ENCODE measurements around the gene TRIM17.

The TRIM17 gene, protein sequence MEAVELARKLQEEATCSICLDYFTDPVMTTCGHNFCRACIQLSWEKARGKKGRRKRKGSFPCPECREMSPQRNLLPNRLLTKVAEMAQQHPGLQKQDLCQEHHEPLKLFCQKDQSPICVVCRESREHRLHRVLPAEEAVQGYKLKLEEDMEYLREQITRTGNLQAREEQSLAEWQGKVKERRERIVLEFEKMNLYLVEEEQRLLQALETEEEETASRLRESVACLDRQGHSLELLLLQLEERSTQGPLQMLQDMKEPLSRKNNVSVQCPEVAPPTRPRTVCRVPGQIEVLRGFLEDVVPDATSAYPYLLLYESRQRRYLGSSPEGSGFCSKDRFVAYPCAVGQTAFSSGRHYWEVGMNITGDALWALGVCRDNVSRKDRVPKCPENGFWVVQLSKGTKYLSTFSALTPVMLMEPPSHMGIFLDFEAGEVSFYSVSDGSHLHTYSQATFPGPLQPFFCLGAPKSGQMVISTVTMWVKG

DNA sequence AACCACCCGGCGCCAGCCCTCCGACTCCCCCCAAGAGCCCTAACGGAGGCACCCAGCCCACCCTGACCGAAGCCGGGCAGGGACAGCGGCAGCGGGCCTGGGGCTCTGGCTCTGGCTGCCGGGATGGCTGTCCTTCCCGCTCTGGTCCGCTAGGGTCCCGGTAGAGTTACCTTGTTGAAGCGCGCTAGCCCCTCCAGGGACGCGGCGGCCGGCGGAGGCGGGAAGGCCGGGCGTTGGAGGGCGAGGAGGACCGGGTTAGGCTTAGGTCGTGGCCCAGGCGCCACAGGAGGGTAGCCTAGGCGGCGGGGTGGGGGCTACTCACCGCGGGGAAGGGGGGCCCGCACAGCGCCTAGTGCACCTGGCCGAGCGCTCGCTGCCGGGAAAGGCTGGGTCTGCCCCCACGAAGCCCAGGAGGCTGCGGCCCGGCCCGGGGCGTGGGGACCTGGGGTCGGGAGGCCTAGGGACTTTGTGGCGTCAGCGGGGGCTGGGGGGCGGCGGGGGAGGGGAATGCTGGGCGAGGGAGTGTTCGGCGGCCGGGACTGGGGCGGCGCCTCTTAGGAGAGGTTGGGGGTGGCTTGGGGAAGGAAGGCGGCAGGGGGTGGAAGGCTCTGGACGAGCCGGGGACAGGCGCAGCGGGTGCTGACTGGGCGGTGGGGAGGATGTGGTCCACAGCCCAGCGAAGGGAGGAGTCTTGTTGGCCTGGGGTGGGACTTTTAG is at the start of gene TRIM17:
Gene TRIM17 (minus strand): TSS at position 645 of the 717 bp plus-strand sequence. CDS start 1,789 bp downstream, outside the sequence.
- DNase-seq = no peak

DNA sequence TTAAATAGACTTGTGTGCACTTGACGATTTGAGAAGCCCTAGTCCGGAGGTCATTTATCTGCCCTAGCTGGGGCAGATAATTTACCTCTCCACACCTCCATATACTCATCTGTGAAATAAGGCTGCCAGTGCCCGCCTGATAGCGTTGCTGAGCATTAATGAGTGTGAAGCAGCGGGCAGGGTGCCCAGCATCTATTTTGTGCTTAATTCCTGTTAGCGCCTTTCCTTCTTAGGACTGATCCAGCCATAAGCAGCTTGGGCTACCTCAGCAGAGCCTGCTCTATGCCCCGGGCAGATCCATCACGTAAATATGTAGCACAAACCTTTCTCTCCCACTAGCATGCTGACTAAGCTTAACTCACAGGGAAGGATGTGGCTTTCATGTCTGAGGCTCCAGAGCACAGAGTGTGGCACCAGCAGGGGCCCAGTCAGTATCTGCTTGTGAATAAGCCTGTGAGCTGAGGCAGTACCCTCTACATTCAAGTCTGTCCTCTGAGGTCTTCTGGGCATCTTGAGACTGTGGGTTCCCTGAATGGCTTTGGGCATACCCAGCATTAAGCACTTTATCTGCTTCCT is 49.0 kb upstream of the TRIM17 start:
- no peak for DNase-seq

DNA sequence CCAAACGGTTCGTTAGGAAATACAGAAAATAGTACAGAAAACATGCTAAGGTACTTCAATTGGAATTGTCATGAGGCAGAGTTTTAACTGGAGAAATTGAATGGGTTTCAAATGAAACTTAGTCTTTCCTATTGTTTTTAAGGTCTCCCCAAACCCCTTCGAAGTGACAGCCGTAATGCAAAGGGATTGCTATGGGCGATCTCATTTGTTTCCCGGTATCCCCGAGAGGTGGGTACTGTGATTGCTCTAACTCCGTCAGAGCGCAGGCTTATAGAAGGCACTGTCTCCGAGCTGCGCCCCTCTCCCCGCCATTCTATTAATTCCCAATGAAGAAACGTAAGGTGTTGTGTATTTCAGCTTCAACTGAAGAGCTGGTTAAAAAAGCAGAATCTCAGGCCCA is 48.5 kb upstream of the TRIM17 start:
- no peak for DNase-seq

DNA sequence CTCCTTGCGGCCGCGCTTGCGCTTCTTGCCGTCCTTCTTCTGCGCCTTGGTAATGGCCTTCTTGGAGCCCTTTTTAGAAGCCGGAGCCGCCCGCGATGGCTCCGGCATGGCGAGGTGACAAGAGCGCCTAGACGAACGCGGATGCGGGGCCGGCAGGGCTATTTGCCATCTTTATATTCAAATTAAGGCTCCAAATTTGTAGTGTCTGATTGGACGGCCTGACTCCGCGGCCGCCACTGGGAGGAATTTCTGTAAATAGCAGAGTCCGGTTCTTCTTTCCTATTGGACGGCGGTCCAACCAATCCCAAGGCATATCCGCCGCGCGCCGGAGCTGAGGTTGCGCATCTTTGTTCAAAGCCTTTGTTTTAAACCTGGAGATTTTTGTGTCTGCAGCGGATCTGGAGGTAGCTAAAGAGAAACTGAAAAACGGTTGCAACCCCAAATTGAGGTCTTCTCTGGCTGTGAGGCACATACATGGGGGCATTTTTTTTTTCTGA is 47.9 kb upstream of the TRIM17 start:
- peak; percentile 54 for DNase-seq

DNA sequence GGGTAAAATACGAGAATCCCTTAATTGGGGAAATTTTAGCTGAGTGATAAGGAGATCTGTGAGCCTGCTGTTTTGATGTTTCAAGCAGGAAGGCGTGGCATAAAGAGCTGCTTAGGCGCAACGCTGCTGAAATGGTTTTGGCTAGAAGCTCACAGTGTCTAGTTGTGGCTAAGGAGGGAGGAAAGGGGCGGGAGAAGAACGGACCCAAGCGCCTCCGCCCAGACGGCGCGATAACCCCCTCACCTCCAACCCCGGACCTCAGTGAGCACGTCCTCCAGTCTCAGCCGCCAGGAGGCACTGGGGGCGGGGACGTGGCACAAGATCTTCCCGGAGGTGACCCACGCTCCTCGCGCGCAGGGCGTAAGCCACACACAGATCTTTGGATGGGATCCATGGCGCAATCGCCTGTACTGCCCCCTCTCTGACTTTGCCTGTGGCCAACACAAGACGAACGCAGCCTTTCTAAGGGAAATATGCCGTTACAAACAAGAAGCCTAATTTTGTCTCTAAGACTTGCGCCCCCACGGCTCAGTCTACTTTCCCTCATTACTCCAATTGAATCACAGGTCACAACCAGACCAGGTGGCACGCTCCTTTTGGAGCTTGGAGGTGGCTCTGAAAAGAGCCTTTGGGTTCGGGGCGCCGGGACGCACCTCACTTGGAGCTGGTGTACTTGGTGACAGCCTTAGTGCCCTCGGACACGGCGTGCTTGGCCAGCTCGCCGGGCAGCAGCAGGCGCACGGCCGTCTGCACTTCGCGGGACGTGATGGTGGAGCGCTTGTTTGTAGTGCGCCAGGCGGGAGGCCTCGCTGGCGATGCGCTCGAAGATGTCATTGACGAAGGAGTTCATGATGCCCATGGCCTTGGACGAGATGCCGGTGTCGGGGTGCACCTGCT is 47.1 kb upstream of the TRIM17 start:
- DNase-seq = no peak

DNA sequence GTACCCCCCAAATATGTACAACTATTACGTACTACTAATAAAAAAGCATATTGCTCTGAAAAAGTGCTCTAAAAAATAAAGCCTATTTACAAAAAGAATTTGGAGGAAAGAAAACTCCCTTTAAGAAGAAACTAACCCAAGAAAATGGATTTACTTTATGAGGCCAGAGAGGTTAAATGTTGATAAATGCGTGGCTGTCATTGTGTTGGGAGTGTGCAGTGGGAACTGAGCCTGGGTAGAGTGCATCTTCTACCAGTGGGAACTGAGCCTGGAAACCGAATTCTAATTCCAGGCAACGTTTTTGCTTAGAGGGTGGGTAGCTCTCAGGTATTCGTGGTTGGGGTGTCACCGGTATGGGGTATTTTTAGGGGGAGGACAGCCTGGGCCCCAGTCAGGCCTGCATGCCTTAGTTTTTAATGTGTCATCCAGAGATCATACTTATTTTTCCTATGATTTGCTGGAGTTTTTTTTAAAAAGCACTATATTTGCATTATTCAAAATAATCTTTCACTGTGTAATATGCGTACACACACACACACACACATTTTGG is 46.4 kb upstream of the TRIM17 start:
- DNase-seq = no peak

DNA sequence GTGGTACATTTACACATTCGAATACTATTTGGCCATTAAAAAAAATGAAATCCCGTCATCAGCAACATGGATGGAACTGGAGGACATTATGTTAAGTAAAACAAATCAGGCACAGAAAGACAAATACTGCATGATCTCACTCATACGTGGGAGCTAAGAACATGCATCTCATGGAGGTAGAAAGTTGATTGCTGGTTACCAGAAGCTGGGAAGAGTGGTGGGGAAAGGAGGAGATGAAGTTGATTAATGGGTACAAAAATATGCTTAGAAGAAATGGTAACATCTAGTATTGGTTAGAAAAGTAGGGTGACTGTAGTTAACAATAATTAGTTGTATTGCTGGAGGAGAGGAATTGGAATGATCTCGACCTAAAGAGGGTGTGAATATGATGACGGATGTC is 45.9 kb upstream of the TRIM17 start:
- DNase-seq = no peak

DNA sequence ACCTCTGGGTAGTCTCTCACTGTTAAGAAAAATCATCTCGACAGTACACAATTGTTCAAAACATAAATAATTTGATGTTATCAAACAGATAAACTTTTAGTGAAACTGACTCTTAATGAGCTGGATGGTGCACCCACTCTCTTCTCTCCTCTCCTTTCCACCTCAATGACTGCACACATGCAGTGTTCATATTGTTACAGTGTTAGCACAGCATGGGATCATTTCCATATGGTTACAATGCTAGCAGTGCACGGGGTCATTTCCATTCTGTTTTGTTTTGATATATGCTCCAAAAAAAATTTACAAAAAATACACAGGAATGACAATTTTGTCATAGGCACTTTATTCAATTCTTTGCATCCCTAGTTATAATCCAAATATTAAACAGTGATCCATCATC is 44.2 kb upstream of the TRIM17 start:
- no peak for DNase-seq

DNA sequence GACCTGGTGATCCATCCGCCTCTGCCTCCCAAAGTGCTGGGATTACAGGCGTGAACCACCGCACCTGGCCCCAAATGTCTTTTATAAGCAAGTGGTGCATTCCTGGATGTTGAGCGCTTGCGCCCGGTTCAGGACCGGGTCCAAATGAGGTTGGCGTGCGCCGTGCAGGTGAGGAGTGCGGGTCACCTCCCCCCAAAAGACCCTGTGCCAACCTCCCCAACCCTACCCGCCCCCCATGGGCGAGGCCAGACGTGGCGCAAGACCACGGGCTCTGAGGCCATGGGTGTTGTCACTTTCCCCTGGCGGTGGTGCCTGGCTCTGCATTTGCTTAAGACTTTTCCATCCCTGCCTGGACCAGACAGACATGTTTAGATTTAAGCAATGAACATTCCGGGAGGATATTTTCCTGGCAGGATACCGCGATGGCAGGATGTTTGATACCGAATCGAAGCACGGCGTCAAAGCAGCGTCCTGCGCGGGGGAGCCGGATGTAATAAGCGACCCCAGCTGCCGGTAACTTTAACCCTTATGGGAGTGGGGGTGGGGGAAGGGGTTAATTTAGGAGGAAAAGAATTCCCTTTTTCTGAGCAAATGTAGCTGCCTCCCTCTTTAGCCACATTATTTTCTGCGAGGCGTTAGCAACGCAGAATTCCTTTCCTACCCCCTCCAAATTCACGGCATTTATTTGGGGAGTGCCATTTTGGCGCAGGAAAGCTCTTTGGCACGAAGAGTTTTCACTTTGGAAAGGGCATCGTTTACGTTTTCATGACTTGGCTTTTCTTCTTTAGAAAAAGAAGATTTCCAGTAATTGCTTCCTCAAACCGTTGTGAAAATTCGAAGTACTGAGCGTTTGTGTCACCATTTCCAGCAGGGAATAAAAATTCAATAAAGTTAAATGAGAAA is 42.7 kb upstream of the TRIM17 start:
- DNase-seq = peak; percentile 69

DNA sequence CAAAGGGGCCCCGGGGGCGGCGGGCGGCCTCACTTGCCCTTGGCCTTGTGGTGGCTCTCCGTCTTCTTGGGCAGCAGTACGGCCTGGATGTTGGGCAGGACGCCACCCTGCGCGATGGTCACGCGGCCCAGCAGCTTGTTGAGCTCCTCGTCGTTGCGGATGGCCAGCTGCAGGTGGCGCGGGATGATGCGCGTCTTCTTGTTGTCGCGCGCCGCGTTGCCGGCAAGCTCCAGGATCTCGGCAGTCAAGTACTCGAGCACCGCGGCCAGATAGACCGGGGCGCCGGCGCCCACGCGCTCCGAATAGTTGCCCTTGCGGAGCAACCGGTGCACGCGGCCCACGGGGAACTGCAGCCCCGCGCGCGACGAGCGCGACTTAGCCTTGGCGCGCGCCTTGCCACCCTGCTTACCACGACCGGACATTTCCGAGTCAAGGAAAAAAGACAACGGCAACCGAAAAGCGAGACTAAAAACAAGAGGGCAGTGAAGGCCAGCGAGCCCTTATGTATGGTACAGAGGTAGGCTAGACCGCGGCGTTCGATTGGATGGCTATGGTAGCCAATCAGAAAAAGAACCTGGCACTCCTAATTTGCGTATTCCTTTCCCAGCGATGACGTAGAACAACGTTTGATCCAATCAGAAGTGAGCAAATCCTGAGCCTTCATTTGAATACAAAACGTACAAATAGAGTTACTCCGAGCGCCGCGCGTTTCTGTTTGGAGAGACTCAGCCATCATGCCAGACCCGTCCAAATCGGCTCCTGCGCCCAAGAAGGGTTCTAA is 40.9 kb upstream of the TRIM17 start:
- DNase-seq = peak; percentile 98

DNA sequence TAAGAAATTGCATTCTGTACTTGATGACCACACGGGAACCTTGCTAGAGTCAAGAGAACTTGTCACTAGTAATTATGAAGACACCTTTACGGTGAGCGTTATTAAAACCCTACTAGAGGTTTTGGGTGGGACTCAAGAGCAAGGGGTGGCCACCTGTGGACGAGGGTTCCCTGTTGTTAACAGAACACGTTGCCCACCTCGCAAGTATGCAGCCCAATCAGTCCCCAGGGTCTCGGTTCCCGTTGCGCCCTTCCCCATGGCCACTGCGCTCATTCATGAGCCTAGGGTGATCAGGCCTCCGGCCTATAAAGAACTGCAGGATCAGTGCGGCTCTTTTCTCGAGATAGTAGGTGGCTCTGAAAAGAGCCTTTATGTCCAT is 40.3 kb upstream of the TRIM17 start:
- DNase-seq = no peak

DNA sequence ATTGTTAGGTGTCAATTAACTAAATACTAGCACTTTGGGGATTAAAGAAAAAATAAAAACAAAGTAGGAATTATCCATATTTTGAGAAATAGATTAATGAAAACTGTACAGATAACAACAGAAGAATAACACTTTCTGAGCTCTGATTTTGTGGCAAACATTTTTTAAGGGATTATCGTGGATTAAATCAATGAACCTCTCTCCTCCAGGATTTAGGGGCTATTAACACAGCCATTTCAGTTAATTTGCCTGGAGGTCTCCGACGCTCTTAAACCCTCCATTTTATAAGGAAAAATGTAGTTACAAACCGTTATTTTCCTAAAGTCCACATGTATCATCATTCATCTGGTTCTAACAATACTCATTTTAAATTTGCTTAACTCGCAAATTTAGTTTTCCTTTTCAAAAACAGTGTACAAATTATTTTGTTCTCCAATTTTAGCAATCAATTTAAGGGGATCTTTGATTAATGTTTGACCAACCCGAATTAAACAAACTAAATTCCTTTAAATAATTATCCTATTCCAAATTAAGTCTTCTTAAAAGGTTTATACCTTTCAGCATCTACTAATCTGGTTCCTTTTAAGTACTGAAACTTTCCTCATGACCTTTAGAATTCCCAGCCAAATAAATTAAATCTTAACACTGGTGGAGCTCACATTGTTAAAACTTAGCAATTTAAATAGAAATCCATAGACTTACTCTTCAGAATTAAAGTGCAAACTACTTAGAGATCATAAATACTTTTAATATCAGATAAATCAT is 39.8 kb upstream of the TRIM17 start:
- DNase-seq = no peak

DNA sequence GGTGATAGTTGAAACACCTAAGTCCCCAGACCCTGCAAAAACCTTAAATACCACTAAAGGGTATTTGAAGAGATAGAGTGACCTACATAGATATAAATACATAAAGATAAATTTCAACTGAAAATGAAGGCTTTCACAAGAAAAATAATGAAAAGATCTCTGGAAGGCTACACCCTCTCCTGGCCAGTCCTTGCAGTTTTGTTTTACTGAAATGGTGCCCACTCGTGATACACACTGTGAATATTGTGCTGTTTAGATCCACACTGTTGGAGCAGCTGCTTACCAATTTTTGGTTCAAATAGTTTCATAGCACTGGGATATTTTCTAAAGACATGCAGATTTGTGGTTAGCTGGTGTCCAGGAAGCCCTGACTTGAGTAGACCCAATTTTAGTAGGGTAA is 39.1 kb upstream of the TRIM17 start:
- DNase-seq = no peak

DNA sequence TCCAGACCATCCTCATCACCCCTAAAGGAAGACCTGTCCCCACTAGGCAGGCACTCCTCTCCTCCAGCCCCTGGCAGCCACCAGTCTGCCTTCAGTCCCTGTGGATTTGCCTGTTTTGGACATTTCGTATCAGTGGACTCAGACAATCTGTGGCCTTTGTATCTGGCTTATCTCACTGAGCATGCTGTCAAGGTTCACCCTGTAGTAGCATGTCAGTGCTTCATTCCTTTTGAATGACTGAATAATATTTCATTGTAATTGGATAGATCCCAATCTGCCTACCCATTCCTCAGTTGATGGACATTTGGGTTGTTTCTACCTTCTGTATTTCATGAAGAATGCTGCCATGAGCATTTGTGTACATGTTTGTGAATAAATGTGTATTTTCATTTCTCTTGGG is 37.6 kb upstream of the TRIM17 start:
- DNase-seq = no peak

DNA sequence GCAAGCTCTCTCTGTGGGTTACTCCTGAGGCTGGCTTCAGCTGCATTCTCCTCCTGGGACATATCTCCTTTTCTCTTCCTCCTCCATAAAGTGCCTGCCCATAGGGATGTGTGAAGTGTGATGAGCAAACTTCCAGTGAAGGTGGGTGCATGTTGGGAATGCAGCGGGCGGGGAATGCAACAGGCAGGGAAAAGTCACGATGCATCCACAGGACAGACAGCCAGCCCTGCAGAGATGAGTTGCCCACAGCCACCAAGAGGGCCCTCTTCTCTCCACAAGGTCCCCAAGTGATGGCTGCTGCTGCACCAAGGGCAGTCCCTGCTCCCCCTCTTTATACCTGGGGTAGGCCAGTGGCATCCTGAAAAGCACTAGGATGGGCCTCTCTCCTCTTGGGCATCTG is 37.0 kb upstream of the TRIM17 start:
- DNase-seq = no peak

DNA sequence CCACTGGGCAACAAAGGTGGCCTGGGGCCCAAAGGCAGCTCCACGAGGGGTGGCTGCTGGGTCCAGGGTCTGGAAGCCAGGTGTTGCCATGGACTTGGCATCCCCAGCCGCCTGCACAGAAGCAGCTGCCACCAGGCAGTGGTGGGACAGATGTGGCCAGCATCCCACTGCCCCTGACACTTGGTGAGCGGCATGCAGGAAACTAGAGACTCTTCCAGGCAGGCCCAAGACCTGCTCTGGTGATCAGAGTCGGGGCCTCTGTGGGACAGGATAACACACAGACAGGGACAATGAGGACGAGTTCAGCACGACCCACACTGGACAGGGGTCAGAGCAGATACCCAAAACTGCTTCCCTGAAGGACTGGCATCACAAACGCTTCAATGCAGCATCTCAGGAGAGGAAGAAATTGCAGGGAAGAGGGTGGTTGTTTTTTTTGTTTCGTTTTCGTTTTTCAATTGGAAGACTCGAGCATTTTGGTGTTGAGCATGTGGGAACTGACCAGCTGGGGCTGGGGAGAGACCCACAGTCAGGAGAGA is 36.4 kb upstream of the TRIM17 start:
- DNase-seq = no peak

DNA sequence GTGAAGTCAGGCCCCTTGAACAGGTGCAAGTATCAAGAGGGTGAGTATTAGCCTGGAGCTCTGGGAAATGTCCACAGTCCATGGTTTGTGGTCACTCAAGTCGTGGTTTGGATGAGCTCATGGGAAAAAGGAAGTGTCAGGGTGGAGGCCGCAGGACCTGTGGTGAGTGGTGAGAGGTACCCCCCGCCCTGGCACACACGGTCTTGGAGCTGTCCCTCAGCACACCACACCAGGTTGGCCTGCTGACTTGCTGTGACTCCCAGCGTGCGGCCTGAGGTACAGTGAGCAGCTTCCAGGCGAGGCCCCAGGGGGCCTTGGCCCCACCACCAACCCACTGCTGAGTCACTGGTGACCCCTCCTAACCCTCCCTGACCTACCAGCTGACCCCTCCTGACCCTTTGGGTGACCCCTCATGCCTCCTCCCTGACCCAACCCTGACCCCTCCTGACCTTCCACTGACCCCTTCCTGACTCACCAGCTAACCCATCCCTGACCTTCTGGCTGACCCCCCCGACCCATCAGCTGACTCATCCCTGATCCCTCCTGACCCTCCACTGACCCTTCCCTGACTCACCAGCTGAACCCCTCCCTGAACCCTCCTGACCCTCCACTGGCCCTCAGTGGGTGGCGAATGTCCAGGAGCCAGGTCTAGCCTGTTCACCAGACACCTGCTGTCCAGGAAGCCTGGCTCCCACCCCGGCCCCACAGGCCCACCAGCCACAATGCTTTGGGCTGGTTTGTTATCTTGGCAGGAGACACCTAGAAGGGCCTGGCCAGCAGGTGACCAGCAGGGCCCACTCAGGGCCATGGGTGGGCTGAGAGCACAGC is 35.7 kb upstream of the TRIM17 start:
- no peak for DNase-seq

DNA sequence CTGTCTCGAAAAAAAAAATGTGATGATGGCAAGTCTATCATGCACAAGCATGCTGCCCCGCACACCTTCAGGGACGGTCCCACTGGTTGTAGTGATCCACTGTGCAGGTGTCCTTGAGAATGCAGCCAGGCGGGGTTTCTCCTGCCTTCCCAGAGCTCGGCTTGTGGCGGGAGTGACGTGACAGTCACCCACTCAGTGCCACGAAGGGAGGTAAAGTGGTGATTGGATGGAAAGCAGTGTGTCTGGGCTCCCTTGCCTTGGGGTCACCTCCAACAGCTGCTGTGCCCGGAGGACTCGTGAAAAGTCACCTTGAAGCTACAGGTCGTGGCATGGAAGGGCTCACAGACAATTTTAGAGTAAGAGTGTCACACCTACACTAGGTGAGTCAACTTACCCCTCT is 33.5 kb upstream of the TRIM17 start:
- no peak for DNase-seq

Measured in NCI-H774 (cell line).